AG09319 (cell line): Measurements from ENCODE around the gene DISC1.

Source experiments
- DNase-seq: peaks from one replicate; pipeline ENCODE4 v3.0.0-alpha.2; 2010; ENCODE audit warnings: low read depth; ENCODE audit errors: extremely low read depth
- TF ChIP-seq, protein P1 (sequence below): IDR thresholded peaks from 2 replicates; pipeline ENCODE4 v1.5.1; 2011; ENCODE audit warnings: low read depth, mild to moderate bottlenecking, inconsistent platforms, low read length, moderate library complexity

The DISC1 gene

DNA sequence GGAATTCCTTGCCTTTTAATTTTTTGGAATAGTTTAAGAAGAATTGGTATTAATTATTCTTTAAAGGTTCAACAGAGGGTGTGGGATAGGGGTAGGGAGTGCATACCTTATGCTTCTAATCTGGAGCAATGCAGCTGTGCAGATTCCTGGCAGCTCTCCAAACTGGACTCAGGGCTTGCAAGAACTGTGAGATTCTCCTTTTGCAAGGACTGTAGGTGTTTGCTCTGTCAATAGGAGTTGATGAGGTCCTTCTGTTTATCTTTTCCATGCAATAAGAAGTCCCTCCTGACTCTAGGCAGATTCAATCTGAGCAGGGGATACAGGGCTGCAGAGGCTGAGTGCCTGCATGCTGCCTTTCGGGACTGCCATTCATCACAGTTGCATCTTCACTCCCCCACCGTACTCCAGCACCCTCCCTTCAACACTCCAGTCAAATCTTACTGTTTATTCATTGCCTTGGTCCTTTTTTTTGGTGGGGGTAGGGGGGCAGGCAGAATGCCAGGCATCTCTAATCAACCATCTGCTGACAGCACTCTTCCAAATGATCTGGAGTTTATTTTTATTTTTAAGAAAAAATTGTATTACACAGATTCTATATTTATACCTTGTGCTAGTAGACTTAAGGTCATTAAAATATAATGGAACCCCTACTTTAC lies 122.3 kb downstream of the DISC1 start:
- DNase-seq = no peak
- TF ChIP-seq, protein P1, sequence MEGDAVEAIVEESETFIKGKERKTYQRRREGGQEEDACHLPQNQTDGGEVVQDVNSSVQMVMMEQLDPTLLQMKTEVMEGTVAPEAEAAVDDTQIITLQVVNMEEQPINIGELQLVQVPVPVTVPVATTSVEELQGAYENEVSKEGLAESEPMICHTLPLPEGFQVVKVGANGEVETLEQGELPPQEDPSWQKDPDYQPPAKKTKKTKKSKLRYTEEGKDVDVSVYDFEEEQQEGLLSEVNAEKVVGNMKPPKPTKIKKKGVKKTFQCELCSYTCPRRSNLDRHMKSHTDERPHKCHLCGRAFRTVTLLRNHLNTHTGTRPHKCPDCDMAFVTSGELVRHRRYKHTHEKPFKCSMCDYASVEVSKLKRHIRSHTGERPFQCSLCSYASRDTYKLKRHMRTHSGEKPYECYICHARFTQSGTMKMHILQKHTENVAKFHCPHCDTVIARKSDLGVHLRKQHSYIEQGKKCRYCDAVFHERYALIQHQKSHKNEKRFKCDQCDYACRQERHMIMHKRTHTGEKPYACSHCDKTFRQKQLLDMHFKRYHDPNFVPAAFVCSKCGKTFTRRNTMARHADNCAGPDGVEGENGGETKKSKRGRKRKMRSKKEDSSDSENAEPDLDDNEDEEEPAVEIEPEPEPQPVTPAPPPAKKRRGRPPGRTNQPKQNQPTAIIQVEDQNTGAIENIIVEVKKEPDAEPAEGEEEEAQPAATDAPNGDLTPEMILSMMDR = no peak

DNA sequence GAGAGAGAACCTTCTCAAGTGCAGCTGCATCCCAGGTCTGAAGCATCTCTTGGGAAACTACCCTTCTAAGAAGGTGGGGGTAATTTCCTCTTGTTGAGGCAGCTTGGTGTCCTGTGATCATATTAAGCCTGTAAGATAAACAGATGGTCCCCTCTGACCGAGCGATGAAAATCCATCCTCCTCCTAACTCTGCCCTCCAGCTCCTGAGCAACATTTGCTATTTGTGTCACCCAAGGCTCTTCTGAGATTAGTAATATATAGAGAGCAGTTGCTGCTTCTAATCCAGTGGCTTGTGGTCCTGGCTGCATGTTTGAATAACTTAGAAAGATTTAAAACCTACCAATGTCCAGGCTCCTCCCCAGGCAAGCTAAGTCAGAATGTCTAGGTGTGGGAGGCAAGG lies 123.7 kb downstream of the DISC1 start:
- TF ChIP-seq, protein P1 = no peak
- no peak for DNase-seq

DNA sequence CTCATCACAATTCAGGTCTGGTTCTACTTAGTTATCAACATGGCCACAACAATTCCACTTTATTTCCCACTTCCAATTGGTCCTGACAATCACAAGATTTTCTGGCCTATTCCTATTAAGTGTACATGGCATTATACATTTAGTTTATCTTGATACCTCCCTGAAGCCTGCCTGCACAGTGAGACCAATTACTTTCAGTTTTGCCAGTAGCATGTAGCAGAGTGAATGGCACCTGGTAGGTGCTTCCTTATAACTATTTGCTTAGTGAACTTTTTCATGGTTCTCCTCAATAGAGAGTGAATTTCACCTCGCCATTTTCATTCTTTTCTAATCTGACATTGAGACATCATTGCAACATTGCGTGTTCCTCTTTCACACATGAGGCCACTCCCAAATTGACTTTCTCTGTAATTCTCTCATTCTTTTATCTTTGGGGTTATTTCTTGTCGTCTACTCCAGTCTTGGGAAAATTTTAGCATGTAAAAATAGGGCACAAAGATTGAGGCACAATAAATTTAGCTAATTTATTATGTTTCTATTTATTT lies 124.3 kb downstream of the DISC1 start:
- TF ChIP-seq, protein P1 = no peak
- DNase-seq = no peak

DNA sequence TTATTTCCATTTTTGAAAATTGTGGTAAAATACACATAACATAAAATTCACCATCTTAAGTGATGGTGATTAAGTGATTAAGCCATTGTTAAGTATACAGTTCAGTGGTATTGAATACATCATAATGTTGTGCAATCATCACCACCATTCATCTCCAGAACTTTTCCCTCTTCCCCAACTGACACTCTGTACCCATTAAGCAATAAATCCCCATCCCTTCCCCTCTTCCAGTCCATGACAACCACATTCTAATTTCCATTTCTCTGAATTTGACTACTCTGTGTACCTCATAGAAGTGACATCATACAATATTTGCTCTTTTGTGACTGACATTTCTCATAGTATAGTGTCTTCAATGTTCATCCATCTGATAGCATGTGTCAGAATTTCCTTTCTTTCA lies 124.8 kb downstream of the DISC1 start:
- TF ChIP-seq, protein P1 = no peak
- DNase-seq = no peak

DNA sequence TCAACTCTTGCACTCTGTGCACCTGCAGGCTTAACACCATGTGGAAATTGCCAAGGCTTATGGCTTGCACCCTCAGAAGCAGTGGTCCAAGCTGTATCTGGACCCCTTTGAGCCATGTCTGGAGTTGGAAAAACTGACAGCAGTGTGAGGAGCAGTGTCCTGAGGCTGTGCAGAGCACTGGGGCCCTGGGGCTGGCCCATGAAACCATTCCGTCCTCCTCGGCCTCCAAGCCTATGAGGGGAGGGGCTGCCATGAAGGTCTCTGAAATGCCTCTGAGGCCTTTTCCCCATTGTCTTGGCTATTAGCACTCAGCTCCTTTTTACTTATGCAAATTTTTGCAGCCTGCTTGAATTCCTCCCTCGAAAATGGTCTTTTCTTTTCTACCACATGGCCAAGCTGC lies 126.7 kb downstream of the DISC1 start:
- TF ChIP-seq, protein P1 = no peak
- DNase-seq = no peak

DNA sequence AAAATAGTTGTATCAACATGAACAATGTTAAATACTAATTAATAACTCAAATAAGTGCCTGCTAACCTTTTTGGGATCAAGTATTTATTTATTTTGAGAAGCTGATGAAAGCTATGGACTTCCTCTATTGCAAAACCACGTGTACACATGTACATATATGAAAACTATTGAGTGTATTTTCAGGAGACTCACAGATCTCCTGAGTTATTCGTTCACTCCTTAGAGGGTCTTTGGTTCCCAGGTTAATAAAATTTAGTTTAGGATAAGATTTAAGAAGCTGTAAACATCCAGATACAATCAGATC lies 130.5 kb downstream of the DISC1 start:
- TF ChIP-seq, protein P1 = no peak

DNA sequence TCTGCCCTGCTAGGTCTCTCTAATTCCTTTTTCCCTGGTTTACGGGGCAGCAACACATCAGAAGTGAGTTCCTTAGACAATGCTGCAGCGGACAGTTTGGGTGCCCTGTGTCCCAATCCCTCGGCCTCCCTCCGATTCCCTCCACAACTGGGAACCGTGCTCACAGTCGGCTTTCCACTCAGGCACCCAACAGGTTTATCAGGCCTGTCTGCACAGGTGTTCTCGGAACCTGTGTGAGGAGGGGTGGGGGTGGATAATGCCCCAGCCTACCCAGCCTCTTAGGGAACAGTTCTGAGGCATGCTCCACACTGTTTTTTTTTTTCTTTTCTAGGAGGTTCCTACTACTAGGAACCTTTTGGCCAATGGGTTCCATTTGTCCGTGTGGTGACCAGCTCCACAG lies 131.2 kb downstream of the DISC1 start:
- TF ChIP-seq, protein P1 = no peak
- no peak for DNase-seq

More for the DNA sequence above, 130.5 kb downstream of the DISC1 start:
- no peak for DNase-seq
